HCT116 (cell line): Measurements from ENCODE around the gene LRFN4. TPM values are rescaled to one million over a fixed set of nuclear protein-coding genes. Genes with fewer than 3 reads are reported as not detected.

Experiments used
- ATAC-seq: fragments of 200-7000 bp; cut with Tn5 transposase; 2 replicates; pipeline ENCODE4 v1.9.1; 2020; ENCODE audit warnings: mild to moderate bottlenecking, moderate library complexity
- BruUV-seq: library from RNA; stranded (reverse); fragments of 400-500 nt; replicated peaks from 2 replicates; lab custom pipeline; 2021; lab: Mats Ljungman, UMichigan
- CTCF ChIA-PET: fragments of 300-600 bp; sonication (Branson Sonifier 250); formaldehyde crosslinking; loops from one replicate; lab custom pipeline; 2021; ENCODE audit warnings: antibody characterized with exemption; lab: Charles Lee
- POLR2A ChIA-PET: fragments of 300-600, 350-600 bp; sonication (Branson Sonifier 250); formaldehyde crosslinking; loops from one replicate; lab custom pipeline; 2021; ENCODE audit warnings: antibody characterized with exemption; lab: Charles Lee
- RAD21 ChIA-PET, 2 experiments: fragments of 300-600 bp; sonication (Branson Sonifier 250); formaldehyde crosslinking; loops; one replicate each; lab custom pipeline; 2023; ENCODE audit warnings: low total read pairs in 2 of 2; ENCODE audit not compliant: uncharacterized antibody in 2 of 2, unreplicated experiment in 2 of 2, low non-redundant PET in 1 of 2; lab: Charles Lee
- DNase-seq: peaks from one replicate; pipeline ENCODE4 v3.0.0-alpha.2; 2010; ENCODE audit warnings: low read depth, low spot score
- H2AFZ ChIP-seq: fragments of 200-600 bp; shearing (Covaris generic), sonication (generic); 2 replicates; pipeline ENCODE4 v1.6.1; 2017; ENCODE audit warnings: low read depth, mixed run types, mixed read lengths, antibody characterized with exemption, low read length; ENCODE audit not compliant: poor library complexity, severe bottlenecking
- H3K27ac ChIP-seq: 2 replicates; pipeline ENCODE4 v1.5.1; 2012; ENCODE audit warnings: low read depth, low read length
- H3K27me3 ChIP-seq: fragments of 200-600 bp; sonication (generic); 2 replicates; pipeline ENCODE4 v1.6.1; 2016; ENCODE audit warnings: mixed run types, low read length, mixed read lengths; ENCODE audit not compliant: insufficient read depth
- H3K36me3 ChIP-seq, 2 experiments: fragments of 200-500 bp in 1 of 2; fragments of 200-600 bp in 1 of 2; sonication (Bioruptor generic) in 1 of 2; sonication (generic) in 1 of 2; 2 replicates each; pipeline versions ENCODE4 v1.5.1 to v1.6.1; 2014 to 2016; ENCODE audit warnings: low read length in 2 of 2, inconsistent platforms in 1 of 2, mixed read lengths in 1 of 2, mixed run types in 1 of 2; ENCODE audit not compliant: insufficient read depth in 2 of 2, control insufficient read depth in 1 of 2
- H3K4me1 ChIP-seq, 2 experiments: fragments of 200-600 bp in 1 of 2; sonication (generic) in 1 of 2; 2 replicates each; pipeline versions ENCODE4 v1.5.1 to v1.6.1; 2012 to 2017; ENCODE audit warnings: low read length in 2 of 2, inconsistent platforms in 1 of 2, mild to moderate bottlenecking in 1 of 2, mixed read lengths in 1 of 2, mixed run types in 1 of 2, moderate library complexity in 1 of 2; ENCODE audit not compliant: insufficient read depth in 2 of 2, control insufficient read depth in 1 of 2
- H3K4me2 ChIP-seq: fragments of 200-600 bp; sonication (generic); 2 replicates; pipeline ENCODE4 v1.6.1; 2017; ENCODE audit warnings: mixed run types, low read length, mixed read lengths
- H3K4me3 ChIP-seq, 2 experiments: fragments of 200-600 bp in 1 of 2; sonication (generic) in 1 of 2; replicated peaks in 1 of 2; 2 replicates each; pipeline ENCODE4 v1.5.1; 2011 to 2016; ENCODE audit warnings: low read length in 2 of 2, control low read depth in 1 of 2, low read depth in 1 of 2, mild to moderate bottlenecking in 1 of 2, mixed read lengths in 1 of 2, mixed run types in 1 of 2
- H3K79me2 ChIP-seq: fragments of 200-600 bp; sonication (generic); 2 replicates; pipeline ENCODE4 v1.6.1; 2017; ENCODE audit warnings: mild to moderate bottlenecking, mixed run types, low read length, moderate library complexity, mixed read lengths; ENCODE audit not compliant: insufficient read depth
- H3K9ac ChIP-seq: fragments of 200-600 bp; sonication (generic); 2 replicates; pipeline ENCODE4 v1.6.1; 2016; ENCODE audit warnings: low read length, mixed read lengths
- H3K9me2 ChIP-seq: fragments of 200-600 bp; sonication (generic), shearing (Covaris generic); 2 replicates; pipeline ENCODE4 v1.6.1; 2017; ENCODE audit warnings: mixed run types, mild to moderate bottlenecking, moderate library complexity; ENCODE audit not compliant: insufficient read depth
- H3K9me3 ChIP-seq, 2 experiments: fragments of 200-500 bp in 1 of 2; fragments of 200-600 bp in 1 of 2; sonication (Bioruptor generic) in 1 of 2; sonication (generic) in 1 of 2; 2 replicates each; pipeline ENCODE4 v1.6.1; 2014 to 2017; ENCODE audit warnings: low read length in 2 of 2, mixed read lengths in 2 of 2, inconsistent platforms in 1 of 2, low read depth in 1 of 2, mild to moderate bottlenecking in 1 of 2, mixed run types in 1 of 2, moderate library complexity in 1 of 2; ENCODE audit not compliant: control insufficient read depth in 1 of 2, insufficient read depth in 1 of 2
- H4K20me1 ChIP-seq: fragments of 200-600 bp; sonication (generic), shearing (Covaris generic); 2 replicates; pipeline ENCODE4 v1.6.1; 2017; ENCODE audit warnings: mixed run types, mild to moderate bottlenecking, moderate library complexity; ENCODE audit not compliant: insufficient read depth
- ATF3 ChIP-seq: IDR thresholded peaks from 2 replicates; pipeline ENCODE4 v1.6.1; 2012
- CBX3 ChIP-seq: IDR thresholded peaks from 2 replicates; pipeline ENCODE4 v1.6.1; 2012; ENCODE audit warnings: low read depth
- ELF1 ChIP-seq: IDR thresholded peaks from 2 replicates; pipeline ENCODE4 v1.6.1; 2012; ENCODE audit warnings: low read depth, borderline replicate concordance
- EZH2 ChIP-seq: fragments of 200-600 bp; sonication (generic); IDR thresholded peaks from 2 replicates; pipeline ENCODE4 v1.6.1; 2017; ENCODE audit warnings: antibody characterized with exemption, mixed run types
- EZH2phosphoT487 ChIP-seq: fragments of 200-600 bp; IDR thresholded peaks from 2 replicates; pipeline ENCODE4 v1.6.1; 2018; ENCODE audit warnings: antibody characterized with exemption, borderline replicate concordance
- POLR2A ChIP-seq: IDR thresholded peaks from 2 replicates; pipeline ENCODE4 v1.7.0; 2011; ENCODE audit warnings: borderline replicate concordance; ENCODE audit not compliant: insufficient read depth, insufficient read length; ENCODE audit errors: extremely low read depth
- POLR2AphosphoS5 ChIP-seq: IDR thresholded peaks from 2 replicates; pipeline ENCODE4 v1.6.1; 2011; ENCODE audit warnings: mild to moderate bottlenecking, low read depth, low read length, moderate library complexity
- SP1 ChIP-seq: IDR thresholded peaks from 2 replicates; pipeline ENCODE4 v1.6.1; 2012; ENCODE audit warnings: low read depth
- ZBTB33 ChIP-seq: IDR thresholded peaks from 2 replicates; pipeline ENCODE4 v1.6.1; 2011; ENCODE audit warnings: mild to moderate bottlenecking, low read length, moderate library complexity; ENCODE audit not compliant: insufficient replicate concordance; ENCODE audit errors: extremely low read depth
- ZFX ChIP-seq: fragments of 450-650 bp; IDR thresholded peaks from 2 replicates; pipeline ENCODE4 v1.6.1; 2017
- intact Hi-C: fragments of 100-400 bp; cut with micrococcal nuclease; formaldehyde crosslinking; loops from 2 replicates; pipeline ENCODE4 v1.10.0; 2022
- total RNA-seq: library from RNA; stranded (reverse); gene quantifications from one replicate; pipeline ENCODE4 v1.2.1, GENCODE V29; 2021; ENCODE audit not compliant: unreplicated experiment

LRFN4 gene
- total RNA-seq, 1 experiment from 2014 or later = 55.4 TPM

GRCh38 chr11:66854231-66854661 lies 2.6 kb upstream of the LRFN4 start:
- H2AFZ ChIP-seq = no peak overlapping the region
- DNase-seq (no peak), ATAC-seq (no peak)
- RAD21 ChIA-PET = no interaction called here
- H3K79me2 ChIP-seq = peaks cover 21% of the 10 kb centered on the region
- peaks cover 11 to 30% of the 10 kb centered on the region in 2 experiments for H3K4me1 ChIP-seq
- CTCF ChIA-PET = no interaction called here
- no peaks in the 10 kb centered on the region for H3K9me3 ChIP-seq
- BruUV-seq = no TSS peak
- intact Hi-C loops = no loop called here
- no peaks in the 10 kb centered on the region for H3K27me3 ChIP-seq
- no peak overlapping the region; the same call in 1 of the 2 replicates for H3K27ac ChIP-seq
- no peak overlapping the region for H3K4me3 ChIP-seq
- POLR2A ChIA-PET = no interaction called here
- no peaks in the 10 kb centered on the region for H4K20me1 ChIP-seq
- H3K9me2 ChIP-seq = no peaks in the 10 kb centered on the region
- H3K36me3 ChIP-seq = peaks cover 0 to 4% of the 10 kb centered on the region in 2 experiments; a peak in 1 of 4 replicates
- no peak for TF ChIP-seq ELF1
- no peak for TF ChIP-seq POLR2A
- no peak for TF ChIP-seq CBX3
- TF ChIP-seq POLR2AphosphoS5 = no peak
- TF ChIP-seq ZFX = no peak
- TF ChIP-seq ZBTB33 = no peak
- no peak for TF ChIP-seq EZH2phosphoT487
- TF ChIP-seq SP1 = no peak
- no peak for TF ChIP-seq ATF3
- no peak for TF ChIP-seq EZH2
- no peak overlapping the region for H3K4me2 ChIP-seq
- H3K9ac ChIP-seq = no peak overlapping the region
